ENCODE measurements around the gene TMED10.

TMED10 gene

GRCh38 chr14:75092698-75093097, 83.7 kb downstream of the TMED10 start:
- in situ Hi-C loops (cut with HindIII; ENCODE audit: low sequenced_read_pairs), result no loop called here

DNA sequence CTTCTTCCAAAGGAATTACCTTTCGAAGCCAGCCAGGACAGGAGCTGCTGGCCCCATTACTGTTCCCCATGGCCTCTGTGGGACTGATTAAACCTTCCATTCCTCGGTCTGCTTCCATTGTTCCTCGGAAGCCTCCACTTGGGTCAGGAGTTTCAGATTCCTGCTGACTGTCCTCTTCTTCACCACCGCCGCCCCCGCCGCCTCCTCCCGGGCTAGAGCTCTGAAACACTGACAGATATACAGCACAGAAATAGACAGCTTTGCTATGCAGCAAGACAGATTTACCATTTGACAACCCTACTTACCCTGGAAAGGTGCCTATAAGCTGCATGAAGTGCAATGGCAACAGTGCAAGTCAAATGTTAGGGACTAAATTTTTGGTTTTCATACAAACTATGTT, 85.2 kb downstream of the TMED10 start:
- in situ Hi-C loops (cut with HindIII; ENCODE audit: low sequenced_read_pairs), result no loop called here

- in situ Hi-C loops (cut with HindIII; ENCODE audit: low sequenced_read_pairs), result no loop called here
Measured at GRCh38 chr14:75090353-75090752, 86.1 kb downstream of the TMED10 start.

DNA sequence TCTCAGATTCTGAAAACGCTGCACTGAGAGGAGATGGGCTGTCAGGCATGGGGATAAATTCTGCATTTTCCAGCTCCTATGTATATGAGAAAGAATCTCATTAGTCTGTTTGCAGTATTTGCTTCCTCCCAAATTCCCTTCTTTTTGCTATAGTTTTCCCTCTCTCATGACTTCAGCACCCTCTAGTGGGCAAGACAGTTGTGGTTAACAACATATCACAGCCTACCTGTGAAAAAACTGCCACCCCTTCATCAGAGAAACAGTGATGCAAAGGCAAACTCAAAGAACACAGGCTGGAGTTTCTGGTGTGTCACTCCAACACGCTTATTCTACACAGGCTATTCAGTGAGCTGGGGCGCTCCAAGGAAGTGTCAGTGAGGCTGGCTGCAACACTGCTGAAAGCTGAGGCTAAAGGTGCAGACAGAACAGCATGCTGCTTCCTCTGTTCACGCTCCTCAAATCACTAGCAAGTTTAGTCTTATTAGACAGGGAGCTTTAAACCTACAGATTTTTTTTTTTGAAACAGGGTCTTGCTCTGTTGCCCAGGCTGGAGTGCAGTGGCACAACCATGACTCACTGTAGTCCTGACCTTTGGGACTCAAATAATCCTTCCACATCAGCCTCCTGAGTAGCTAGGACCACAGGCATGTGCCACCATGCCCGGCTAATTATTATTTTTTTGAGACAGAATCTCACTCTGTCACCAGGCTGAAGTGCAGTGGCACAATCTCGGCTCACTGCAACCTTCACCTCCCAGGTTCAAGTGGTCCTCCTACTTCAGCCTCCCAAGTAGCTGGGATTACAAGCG, 87.6 kb downstream of the TMED10 start:
- in situ Hi-C loops (cut with HindIII; ENCODE audit: low sequenced_read_pairs), result no loop called here

DNA sequence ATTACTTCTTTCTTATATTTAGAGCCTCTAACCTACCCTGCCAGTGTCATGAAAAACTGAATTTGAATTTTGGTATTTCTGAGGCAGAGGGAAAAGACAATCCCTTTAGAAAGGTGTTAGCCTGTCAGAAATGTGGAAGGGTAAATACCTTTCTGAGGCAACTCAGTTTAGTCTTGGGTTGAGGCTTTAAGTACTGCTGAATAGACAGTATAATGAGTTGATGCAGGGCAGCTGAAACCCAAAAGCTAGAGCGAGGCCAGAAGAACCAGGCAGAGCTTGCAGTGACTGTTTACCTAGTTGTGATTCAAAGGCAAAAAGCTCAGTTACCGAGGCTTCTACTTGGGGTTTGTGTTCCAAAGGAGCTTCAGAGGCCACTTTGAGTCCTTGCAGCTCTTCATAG, 88.3 kb downstream of the TMED10 start:
- in situ Hi-C loops (cut with HindIII; ENCODE audit: low sequenced_read_pairs), result no loop called here

GRCh38 chr14:75084513-75084912, 91.9 kb downstream of the TMED10 start:
- in situ Hi-C loops (cut with HindIII; ENCODE audit: low sequenced_read_pairs), result no loop called here

DNA sequence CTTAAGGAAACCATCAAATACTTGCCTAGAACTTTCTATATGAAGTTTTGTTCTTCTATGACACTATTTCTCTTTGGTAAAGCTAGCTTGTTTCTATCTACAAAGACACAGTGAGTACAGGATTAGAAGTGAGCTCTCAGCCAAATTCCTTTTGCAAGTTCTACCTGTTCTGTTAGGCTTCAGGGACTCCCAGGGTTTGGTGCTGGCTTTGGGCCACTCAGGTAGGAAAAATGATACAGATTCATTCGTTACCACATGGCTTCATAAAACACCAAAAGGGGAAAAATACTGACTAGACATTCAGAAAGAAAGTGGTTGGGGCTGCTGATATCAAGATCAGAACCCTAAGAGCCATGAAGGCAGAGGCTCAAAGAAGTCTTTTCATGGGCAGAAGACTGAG, 93.1 kb downstream of the TMED10 start:
- in situ Hi-C loops (cut with HindIII; ENCODE audit: low sequenced_read_pairs), result no loop called here

DNA sequence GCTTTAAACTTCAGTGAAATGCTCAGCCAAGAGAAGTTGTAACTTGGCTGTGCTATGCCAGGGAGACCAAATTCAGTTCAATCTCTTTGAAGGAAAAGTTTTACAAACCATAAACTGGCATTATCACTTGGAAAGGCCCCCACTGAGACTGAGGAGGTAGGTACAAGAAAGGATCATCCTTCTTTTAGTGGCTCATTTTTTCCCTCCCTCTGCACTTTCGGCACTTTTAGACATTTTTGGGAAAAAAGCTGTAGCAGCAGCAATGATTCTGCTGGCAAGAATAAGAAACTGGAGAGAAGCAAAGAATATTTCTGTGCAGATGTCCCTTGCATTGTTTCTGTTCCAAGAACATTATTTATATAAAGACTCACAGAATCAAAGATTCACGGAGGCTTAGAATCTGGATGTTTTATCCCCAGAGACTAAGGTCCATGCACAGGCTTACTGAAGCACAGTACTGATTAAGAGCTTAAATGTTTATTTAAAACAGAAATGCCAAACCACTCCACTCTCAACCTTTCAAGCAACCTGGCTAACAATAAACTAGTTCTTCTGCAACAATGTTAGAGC, 94.7 kb downstream of the TMED10 start:
- in situ Hi-C loops (cut with HindIII; ENCODE audit: low sequenced_read_pairs), result no loop called here
